K562 (cell line): ENCODE measurements around the gene THOC1. TPM values are rescaled to one million over a fixed set of nuclear protein-coding genes. Genes with fewer than 3 reads are reported as not detected.

Source experiments
- ATAC-seq: fragments of 200-7000 bp; cut with Tn5 transposase; 3 replicates; pipeline ENCODE4 v1.9.1; 2020; ENCODE audit warnings: moderate library complexity
- BruUV-seq: library from RNA; stranded (reverse); fragments of 400-500 nt; replicated peaks from 2 replicates; lab custom pipeline; 2021; lab: Mats Ljungman, UMichigan
- CTCF ChIA-PET: fragments of 300-600 bp; formaldehyde crosslinking; extraction: SDS; loops from one replicate; lab custom pipeline; 2021; ENCODE audit warnings: low intra/inter-chr PET ratio; lab: Yijun Ruan, JAX
- POLR2A ChIA-PET: fragments of 300-600, 350-650 bp; sonication (Branson Sonifier 250); formaldehyde crosslinking; extraction: SDS; loops from one replicate; lab custom pipeline; 2021; ENCODE audit warnings: antibody characterized with exemption, inconsistent platforms; lab: Yijun Ruan, JAX
- DNase-seq, 4 experiments: peaks; one replicate each; pipeline versions ENCODE4 v3.0.0 to v3.0.0-alpha.2; 2011 to 2018; ENCODE audit warnings: low spot score in 3 of 4, mixed read lengths in 3 of 4; ENCODE audit errors: extremely low read depth in 1 of 4
- FAIRE-seq: peaks from 2 replicates; lab custom pipeline; 2011; peaks lifted over from hg19 to GRCh38; lab: Jason Lieb, UNC
- H2AFZ ChIP-seq: 2 replicates; pipeline ENCODE4 v1.6.0; 2011; ENCODE audit warnings: low read depth, low read length, control low read depth, inconsistent platforms
- H3K27ac ChIP-seq: fragments of 200-600 bp; 3 replicates; pipeline ENCODE4 v1.8.0; 2011; ENCODE audit warnings: low read depth, mild to moderate bottlenecking, control low read depth, inconsistent platforms, low read length, moderate library complexity, mixed read lengths; ENCODE audit errors: extremely low read depth
- H3K27me3 ChIP-seq, 2 experiments: fragments of 300-600 bp in 1 of 2; 2 replicates in 1 of 2; 3 replicates in 1 of 2; pipeline versions ENCODE4 v1.6.0 to v1.8.0; 2011; ENCODE audit warnings: inconsistent platforms in 2 of 2, low read length in 2 of 2, mild to moderate bottlenecking in 1 of 2, mixed read lengths in 1 of 2, moderate library complexity in 1 of 2; ENCODE audit not compliant: control insufficient read depth in 2 of 2, insufficient read depth in 2 of 2
- H3K36me3 ChIP-seq: fragments of 300-600 bp; 3 replicates; pipeline ENCODE4 v1.8.0; 2011; ENCODE audit warnings: mild to moderate bottlenecking, low read length, inconsistent platforms; ENCODE audit not compliant: control insufficient read depth, insufficient read depth
- H3K4me1 ChIP-seq, 2 experiments: fragments of 200-600 bp in 1 of 2; replicated peaks in 1 of 2; 2 replicates in 1 of 2; 3 replicates in 1 of 2; pipeline versions ENCODE4 v1.5.1 to v1.8.0; 2011; ENCODE audit warnings: inconsistent platforms in 2 of 2, low read length in 2 of 2, mild to moderate bottlenecking in 1 of 2, mixed read lengths in 1 of 2, moderate library complexity in 1 of 2; ENCODE audit not compliant: control insufficient read depth in 2 of 2, insufficient read depth in 2 of 2
- H3K4me2 ChIP-seq: 2 replicates; pipeline ENCODE4 v1.6.1; 2011; ENCODE audit warnings: low read length, control low read depth, inconsistent platforms, mixed read lengths; ENCODE audit not compliant: insufficient read depth
- H3K4me3 ChIP-seq: fragments of 200-600 bp; sonication (generic), shearing (Covaris generic); 2 replicates; pipeline ENCODE4 v1.5.1; 2016; ENCODE audit warnings: control low read depth, inconsistent platforms
- H3K79me2 ChIP-seq: fragments of 200-600 bp; 3 replicates; pipeline ENCODE4 v1.8.0; 2011; ENCODE audit warnings: low read length, inconsistent platforms; ENCODE audit not compliant: control insufficient read depth, insufficient read depth
- H3K9ac ChIP-seq, 2 experiments: 2 replicates each; pipeline versions ENCODE4 v1.6.0 to v1.6.1; 2011; ENCODE audit warnings: low read depth in 2 of 2, low read length in 2 of 2, control low read depth in 1 of 2, inconsistent platforms in 1 of 2, mild to moderate bottlenecking in 1 of 2, mixed read lengths in 1 of 2; ENCODE audit not compliant: insufficient read depth in 1 of 2
- H3K9me1 ChIP-seq: one replicate; pipeline ENCODE4 v1.6.0; 2011; ENCODE audit warnings: inconsistent platforms, mild to moderate bottlenecking, low read length, moderate library complexity; ENCODE audit not compliant: control insufficient read depth, insufficient read depth
- H3K9me3 ChIP-seq: replicated peaks from 2 replicates; pipeline ENCODE4 v1.5.1; 2011; ENCODE audit warnings: low read depth, low read length, inconsistent platforms; ENCODE audit not compliant: control insufficient read depth, insufficient read depth
- H4K20me1 ChIP-seq: replicated peaks from 2 replicates; pipeline ENCODE4 v1.6.1; 2011; ENCODE audit warnings: low read length, inconsistent platforms, mixed read lengths; ENCODE audit not compliant: control insufficient read depth, insufficient read depth
- ARID1B ChIP-seq: fragments of 450-650 bp; IDR thresholded peaks from 2 replicates; pipeline ENCODE4 v1.6.1; 2016; ENCODE audit warnings: antibody characterized with exemption, mild to moderate bottlenecking, inconsistent platforms
- BCL6 ChIP-seq: fragments of 250-450 bp; sonication (Bioruptor Pico); IDR thresholded peaks from 2 replicates; pipeline ENCODE4 v1.4.0; 2020
- FOSL1 ChIP-seq: fragments of 200-800 bp; sonication (Bioruptor generic); conservative IDR thresholded peaks from 2 replicates; pipeline ENCODE4 v1.6.1; 2016; ENCODE audit warnings: missing genetic modification characterization, missing compliant biosample characterization
- FOXA3 ChIP-seq, 2 experiments: fragments of 450-650 bp in 1 of 2; sonication (generic) in 1 of 2; formaldehyde crosslinking; IDR thresholded peaks in 1 of 2; conservative IDR thresholded peaks in 1 of 2; 2 replicates each; pipeline versions ENCODE4 v1.4.0 to v1.8.0; 2020 to 2022; ENCODE audit warnings: mild to moderate bottlenecking in 2 of 2, missing genetic modification reagents in 1 of 2
- JUND ChIP-seq, 2 experiments: IDR thresholded peaks; 2 replicates in 1 of 2; 3 replicates in 1 of 2; pipeline ENCODE4 v1.6.1; 2011; ENCODE audit warnings: borderline replicate concordance in 2 of 2, low read depth in 2 of 2, low read length in 2 of 2, improper control_type of control experiment in 1 of 2, missing biosample characterization in 1 of 2, missing genetic modification characterization in 1 of 2, missing genetic modification reagents in 1 of 2
- MAFG ChIP-seq: fragments of 450-650 bp; conservative IDR thresholded peaks from 2 replicates; pipeline ENCODE4 v1.6.1; 2016; ENCODE audit warnings: missing genetic modification characterization, missing compliant biosample characterization
- PPARD ChIP-seq: fragments of 250-450 bp; sonication (Bioruptor Pico); IDR thresholded peaks from 2 replicates; pipeline ENCODE4 v1.8.0; 2022; ENCODE audit warnings: inconsistent platforms, mild to moderate bottlenecking, moderate library complexity
- ZNF431 ChIP-seq: sonication (generic); formaldehyde crosslinking; IDR thresholded peaks from 2 replicates; pipeline ENCODE4 v1.8.0; 2022; ENCODE audit warnings: mild to moderate bottlenecking, missing genetic modification reagents
- ZNF445 ChIP-seq: fragments of 250-450 bp; sonication (Bioruptor Pico); IDR thresholded peaks from 2 replicates; pipeline ENCODE4 v1.4.0; 2020; ENCODE audit warnings: low read depth, mild to moderate bottlenecking, moderate library complexity
- WGBS: fragments of 100-300 bp; shearing (Covaris generic); methylation state at CpG from one replicate; pipeline ENCODE4 v1.1.6; 2016; ENCODE audit warnings: low coverage, mixed read lengths; ENCODE audit not compliant: insufficient coverage; ENCODE audit errors: missing lambda C conversion rate; 5-methylcytosine and 5-hydroxymethylcytosine counted together
- in situ Hi-C: fragments of 300-500 bp; cut with MboI; formaldehyde crosslinking; loops from 4 replicates; pipeline ENCODE4 v1.15.0; 2018; ENCODE audit warnings: inconsistent platforms, mixed read lengths
- intact Hi-C: fragments of 100-400 bp; cut with micrococcal nuclease; formaldehyde crosslinking; loops from 2 replicates; pipeline ENCODE4 v1.14.2; 2022
- polyA plus RNA-seq, 8 experiments: library from polyadenylated mRNA; depleted of rRNA in 4 of 8; stranded (reverse) in 5 of 8; unstranded in 3 of 8; fragments of >200 nt; fragmentation: Nextera tagmentation in 2 of 8; fragmentation: Illumina TruSeq in 1 of 8; extraction: Ambion mirVana in 2 of 8; extraction: Trizol in 1 of 8; gene quantifications; 2 replicates each; pipeline versions ENCODE4 v1.2.1 to v1.2.3, GENCODE V29; 2011 to 2014; ENCODE audit warnings: inconsistent platforms in 1 of 8, missing spikeins in 1 of 8
- total RNA-seq, 7 experiments: library from RNA; depleted of rRNA in 6 of 7; stranded (reverse); fragments of >200 nt in 6 of 7; fragmentation: Illumina TruSeq in 2 of 7; extraction: Trizol in 2 of 7; gene quantifications; 2 replicates each; pipeline versions ENCODE4 v1.2.1 to v1.2.3, GENCODE V29; 2011 to 2021; ENCODE audit warnings: low replicate concordance in 1 of 7
- TF ChIP-seq, protein P1 (sequence below): conservative IDR thresholded peaks from 2 replicates; pipeline ENCODE4 v1.6.1; 2011; ENCODE audit warnings: low read depth, mild to moderate bottlenecking, low read length; ENCODE audit not compliant: control insufficient read depth
- TF ChIP-seq, protein P2 (sequence below): IDR thresholded peaks from 2 replicates; pipeline ENCODE4 v1.6.1; 2011; ENCODE audit not compliant: insufficient read length; ENCODE audit errors: extremely low read depth
- TF ChIP-seq, protein P3 (sequence below), 2 experiments: fragments of 450-650 bp in 1 of 2; sonication (generic) in 1 of 2; formaldehyde crosslinking in 1 of 2; IDR thresholded peaks in 1 of 2; conservative IDR thresholded peaks in 1 of 2; 2 replicates each; pipeline versions ENCODE4 v1.6.1 to v1.8.1; 2016 to 2023; ENCODE audit warnings: mild to moderate bottlenecking in 2 of 2, moderate library complexity in 2 of 2, inconsistent platforms in 1 of 2, missing genetic modification reagents in 1 of 2

THOC1 gene
- total and polyA plus RNA-seq, 9 of the 15 experiments (the other 6 are each of a cell fraction or from before 2014, with no cell fraction given) = 71.1 to 143 (median 107) TPM

DNA sequence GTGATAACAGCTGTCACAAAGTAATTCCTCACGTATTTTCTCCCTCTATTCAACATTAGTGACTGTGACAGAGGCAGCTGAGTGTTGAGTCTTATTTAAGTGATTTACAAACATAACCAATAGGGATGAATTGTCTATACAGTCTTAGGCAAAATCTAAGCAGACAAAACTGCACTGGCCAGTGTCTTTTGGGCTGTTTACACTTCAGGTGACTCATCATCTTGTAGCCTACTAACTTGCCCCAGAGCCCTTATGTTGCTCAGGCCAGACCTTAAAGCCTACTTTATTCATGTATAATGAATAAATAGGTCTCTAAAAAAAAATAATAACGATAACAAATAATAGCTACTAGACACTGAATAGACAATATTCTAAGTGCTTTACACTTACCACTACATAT is 17.2 kb downstream of the THOC1 start:
- H2AFZ ChIP-seq = no peak overlapping the region
- no peak overlapping the region for H3K27ac ChIP-seq
- ATAC-seq (peak; percentile 49; the same call in 1 of the 3 replicates), DNase-seq (no peak)
- no peak overlapping the region for H3K4me3 ChIP-seq
- H3K9me3 ChIP-seq = no peaks in the 10 kb centered on the region
- no peaks in the 10 kb centered on the region for H4K20me1 ChIP-seq
- CTCF ChIA-PET = no interaction called here
- no TSS peak for BruUV-seq
- POLR2A ChIA-PET = interaction anchor here (1.1 kb wide), 1 partner anchor 8 kb away, joined by 3 read pairs; no protein-coding TSS in a partner anchor
- in situ Hi-C loops = no loop called here
- H3K4me1 ChIP-seq = peaks cover 0 to 5% of the 10 kb centered on the region in 2 experiments; a peak in 1 of 5 replicates
- H3K79me2 ChIP-seq = no peaks in the 10 kb centered on the region
- H3K36me3 ChIP-seq = peaks cover 91% of the 10 kb centered on the region
- no peaks in the 10 kb centered on the region for H3K9me1 ChIP-seq
- intact Hi-C loops = no loop called here
- H3K4me2 ChIP-seq = no peak overlapping the region
- H3K27me3 ChIP-seq = no peaks in the 10 kb centered on the region
- WGBS = 86% methylated on average over 2 of the region's 2 CpGs
- H3K9ac ChIP-seq = no peak overlapping the region
- TF ChIP-seq FOSL1 (tag) (peak; percentile 64), MAFG (tag) (0 out of 2 replicates have a peak, but pooled peaks have one; percentile 10), ZNF431 (CRISPR knock-in tag) (no peak), JUND (IDR thresholded peaks at IDR 0.05; ENCODE audit: borderline replicate concordance, low read depth, low read length) (peak; percentile 68; the same call in 1 of the 2 replicates), JUND (tag; IDR thresholded peaks at IDR 0.05; ENCODE audit: borderline replicate concordance, low read depth, low read length) (peak; percentile 55; the same call in 1 of the 3 replicates), FOXA3 (CRISPR knock-in tag; conservative IDR thresholded peaks at IDR 0.05 in 1 of 2, IDR thresholded peaks at IDR 0.05 in 1 of 2) (peak; percentile 36 to 77; a peak in 1 of 4 replicates), PPARD (no peak), ZNF445 (CRISPR knock-in tag) (no peak), ARID1B (no peak), BCL6 (CRISPR knock-in tag) (no peak)
- TF ChIP-seq, protein P1, sequence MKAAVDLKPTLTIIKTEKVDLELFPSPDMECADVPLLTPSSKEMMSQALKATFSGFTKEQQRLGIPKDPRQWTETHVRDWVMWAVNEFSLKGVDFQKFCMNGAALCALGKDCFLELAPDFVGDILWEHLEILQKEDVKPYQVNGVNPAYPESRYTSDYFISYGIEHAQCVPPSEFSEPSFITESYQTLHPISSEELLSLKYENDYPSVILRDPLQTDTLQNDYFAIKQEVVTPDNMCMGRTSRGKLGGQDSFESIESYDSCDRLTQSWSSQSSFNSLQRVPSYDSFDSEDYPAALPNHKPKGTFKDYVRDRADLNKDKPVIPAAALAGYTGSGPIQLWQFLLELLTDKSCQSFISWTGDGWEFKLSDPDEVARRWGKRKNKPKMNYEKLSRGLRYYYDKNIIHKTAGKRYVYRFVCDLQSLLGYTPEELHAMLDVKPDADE = no peak
- TF ChIP-seq, protein P2, sequence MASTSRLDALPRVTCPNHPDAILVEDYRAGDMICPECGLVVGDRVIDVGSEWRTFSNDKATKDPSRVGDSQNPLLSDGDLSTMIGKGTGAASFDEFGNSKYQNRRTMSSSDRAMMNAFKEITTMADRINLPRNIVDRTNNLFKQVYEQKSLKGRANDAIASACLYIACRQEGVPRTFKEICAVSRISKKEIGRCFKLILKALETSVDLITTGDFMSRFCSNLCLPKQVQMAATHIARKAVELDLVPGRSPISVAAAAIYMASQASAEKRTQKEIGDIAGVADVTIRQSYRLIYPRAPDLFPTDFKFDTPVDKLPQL = no peak
- TF ChIP-seq, protein P3, sequence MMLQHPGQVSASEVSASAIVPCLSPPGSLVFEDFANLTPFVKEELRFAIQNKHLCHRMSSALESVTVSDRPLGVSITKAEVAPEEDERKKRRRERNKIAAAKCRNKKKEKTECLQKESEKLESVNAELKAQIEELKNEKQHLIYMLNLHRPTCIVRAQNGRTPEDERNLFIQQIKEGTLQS (IDR thresholded peaks at IDR 0.05) = peak; percentile 63
- TF ChIP-seq, protein P3 (CRISPR knock-in tag; conservative IDR thresholded peaks at IDR 0.05) = no peak
- TF ChIP-seq, all 486 proteins: peak for 5
- no peak for FAIRE-seq
